HepG2 (cell line): ENCODE measurements around the gene NARF.
"Not testable (repeated sequence)": the region's sequence is repeated elsewhere in the genome, so short reads cannot be mapped to it uniquely, and the experiment has no call there.

Source experiments
- JUNB ChIP-seq: sonication (generic); formaldehyde crosslinking; IDR thresholded peaks from 2 replicates; pipeline ENCODE4 v1.8.0; 2022; ENCODE audit warnings: missing genetic modification reagents, mild to moderate bottlenecking, borderline replicate concordance
- MXD4 ChIP-seq: IDR thresholded peaks from 2 replicates; pipeline ENCODE4 v1.6.1; 2016; ENCODE audit warnings: mild to moderate bottlenecking, missing biosample characterization, missing genetic modification reagents
- PAX8 ChIP-seq: sonication (generic); formaldehyde crosslinking; IDR thresholded peaks from 2 replicates; pipeline ENCODE4 v1.8.0; 2022; ENCODE audit warnings: mild to moderate bottlenecking, missing genetic modification reagents, borderline replicate concordance
- PHF21A ChIP-seq: sonication (generic); formaldehyde crosslinking; IDR thresholded peaks from 2 replicates; pipeline ENCODE4 v1.5.0; 2020; ENCODE audit warnings: mild to moderate bottlenecking, missing genetic modification reagents
- POLR2AphosphoS5 ChIP-seq: IDR thresholded peaks from 2 replicates; pipeline ENCODE4 v1.6.1; 2012; ENCODE audit warnings: low read depth, low read length
- TCF12 ChIP-seq, 2 experiments: fragments of 450-650 bp in 1 of 2; sonication (generic) in 1 of 2; formaldehyde crosslinking in 1 of 2; IDR thresholded peaks; 2 replicates each; pipeline versions ENCODE4 v1.6.1 to v1.8.0; 2017 to 2022; ENCODE audit warnings: antibody characterized with exemption in 1 of 2, mild to moderate bottlenecking in 1 of 2, missing genetic modification reagents in 1 of 2, moderate library complexity in 1 of 2
- TCF7 ChIP-seq: sonication (generic); IDR thresholded peaks from 2 replicates; pipeline ENCODE4 v1.6.1; 2016; ENCODE audit warnings: antibody characterized with exemption, low read depth
- ZFP82 ChIP-seq: sonication (generic); formaldehyde crosslinking; IDR thresholded peaks from 2 replicates; pipeline ENCODE4 v1.5.1; 2020; ENCODE audit warnings: mild to moderate bottlenecking, missing genetic modification reagents, borderline replicate concordance
- ZFX ChIP-seq: sonication (generic); formaldehyde crosslinking; IDR thresholded peaks from 2 replicates; pipeline ENCODE4 v1.4.0; 2020; ENCODE audit warnings: mild to moderate bottlenecking, low read depth, missing genetic modification reagents, moderate library complexity
- ZNF30 ChIP-seq: sonication (generic); formaldehyde crosslinking; IDR thresholded peaks from 2 replicates; pipeline ENCODE4 v1.5.0; 2020; ENCODE audit warnings: mild to moderate bottlenecking, missing genetic modification reagents

DNA sequence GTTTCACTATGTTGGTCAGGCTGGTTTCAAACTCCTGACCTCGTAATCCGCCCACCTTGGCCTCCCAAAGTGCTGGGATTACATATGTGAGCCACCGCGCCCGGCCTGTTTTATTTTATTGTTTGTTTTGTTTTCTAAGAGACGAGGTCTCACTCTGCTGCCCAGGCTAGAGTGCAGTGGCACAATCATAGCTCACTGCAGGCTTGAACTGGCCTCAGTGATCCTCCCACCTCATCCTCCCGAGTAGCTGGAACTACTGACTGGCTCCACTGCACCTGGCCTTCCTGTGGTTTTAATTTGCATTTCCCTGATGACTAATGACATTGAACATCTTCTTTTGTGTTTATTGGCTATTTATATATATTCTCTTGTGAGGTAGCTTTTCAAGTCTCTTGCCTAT is 47.9 kb downstream of the NARF start:
- not testable (repeated sequence) for TF ChIP-seq PHF21A; PAX8 (CRISPR knock-in tag); JUNB; POLR2AphosphoS5; MXD4 (CRISPR knock-in tag); TCF12 (IDR thresholded peaks at IDR 0.05); TCF12 (CRISPR knock-in tag; IDR thresholded peaks at IDR 0.05); ZFX; ZFP82 (CRISPR knock-in tag); TCF7; ZNF30 (CRISPR knock-in tag)
